Brain microvascular endothelial cell (primary cell): ENCODE results near the gene RNU2-63P.
"Not testable (repeated sequence)": the region's sequence is repeated elsewhere in the genome, so short reads cannot be mapped to it uniquely, and the experiment has no call there.

ENCODE experiments used
- DNase-seq: peaks from one replicate; pipeline ENCODE4 v3.0.0-alpha.2; 2020
- H3K27ac ChIP-seq: fragments of 250-450 bp; sonication (Bioruptor Pico); 2 replicates; pipeline ENCODE4 v1.5.1; 2020; ENCODE audit warnings: mild to moderate bottlenecking, moderate library complexity
- H3K27me3 ChIP-seq: fragments of 250-450 bp; sonication (Bioruptor Pico); replicated peaks from 2 replicates; pipeline ENCODE4 v1.5.1; 2020; ENCODE audit warnings: mild to moderate bottlenecking
- H3K36me3 ChIP-seq: fragments of 250-450 bp; sonication (Bioruptor Pico); replicated peaks from 2 replicates; pipeline ENCODE4 v1.5.1; 2020; ENCODE audit warnings: mild to moderate bottlenecking
- H3K4me3 ChIP-seq: 2 replicates; pipeline ENCODE4 v1.5.1; 2011; ENCODE audit warnings: low read depth, mild to moderate bottlenecking, control low read depth, low read length, moderate library complexity
- CTCF ChIP-seq: IDR thresholded peaks from 2 replicates; pipeline ENCODE4 v1.5.1; 2011; ENCODE audit warnings: low read depth, mild to moderate bottlenecking, moderate library complexity, low read length, control low read depth, inconsistent platforms; ENCODE audit errors: missing control alignments
- in situ Hi-C: cut with HindIII; loops from 2 replicates; pipeline ENCODE4 v1.10.0; 2017; ENCODE audit warnings: low sequenced_read_pairs, low pct_ligation_motif_present

The RNU2-63P gene

GRCh38 chr2:88024509-88024908, 8.2 kb upstream of the RNU2-63P start:
- Histone ChIP-seq H3K36me3 (peaks cover 10% of the 10 kb centered on the region), H3K4me3 (no peak overlapping the region), H3K27me3 (no peaks in the 10 kb centered on the region), H3K27ac (no peak overlapping the region)
- TF ChIP-seq CTCF: no peak
- no peak for DNase-seq
- in situ Hi-C loops: no loop called here

GRCh38 chr2:88022669-88022921, 6.2 kb upstream of the RNU2-63P start:
- peaks cover 2% of the 10 kb centered on the region for H3K36me3 ChIP-seq
- no peak overlapping the region for H3K27ac ChIP-seq
- no peak for TF ChIP-seq CTCF
- H3K4me3 ChIP-seq: no peak overlapping the region
- in situ Hi-C loops: no loop called here
- H3K27me3 ChIP-seq: no peaks in the 10 kb centered on the region
- no peak for DNase-seq

GRCh38 chr2:88019985-88020384, 3.6 kb upstream of the RNU2-63P start:
- Histone ChIP-seq H3K4me3 (no peak overlapping the region), H3K27ac (no peak overlapping the region), H3K27me3 (no peaks in the 10 kb centered on the region), H3K36me3 (no peaks in the 10 kb centered on the region)
- in situ Hi-C loops: no loop called here
- TF ChIP-seq CTCF: no peak
- DNase-seq: no peak

GRCh38 chr2:88018909-88019308, 2.6 kb upstream of the RNU2-63P start:
- Histone ChIP-seq H3K36me3 (no peaks in the 10 kb centered on the region), H3K27ac (no peak overlapping the region), H3K4me3 (no peak overlapping the region), H3K27me3 (no peaks in the 10 kb centered on the region)
- TF ChIP-seq CTCF: no peak
- in situ Hi-C loops: no loop called here
- no peak for DNase-seq

GRCh38 chr2:88018077-88018805, 1.9 kb upstream of the RNU2-63P start:
- H3K27me3 ChIP-seq, DNase-seq, in situ Hi-C loops, H3K4me3 ChIP-seq, H3K36me3 ChIP-seq, H3K27ac ChIP-seq: not testable (repeated sequence)

- H3K4me3 ChIP-seq: peak overlapping the region; percentile 81
- H3K27me3 ChIP-seq, H3K36me3 ChIP-seq, DNase-seq, H3K27ac ChIP-seq, in situ Hi-C loops: not testable (repeated sequence)
Observed at GRCh38 chr2:88017780-88018038, 1.4 kb upstream of the RNU2-63P start.

GRCh38 chr2:88016960-88017779, 823 bp upstream of the RNU2-63P start:
- in situ Hi-C loops: no loop called here
- peak overlapping the region; percentile 81 for H3K4me3 ChIP-seq
- peak; percentile 45 for DNase-seq
- H3K27me3 ChIP-seq: no peaks in the 10 kb centered on the region
- H3K27ac ChIP-seq: peak overlapping the region; percentile 99
- no peaks in the 10 kb centered on the region for H3K36me3 ChIP-seq
- no peak for TF ChIP-seq CTCF
